Liver (tissue), 9 donors: ENCODE data around the gene FOXN3. TPM values are rescaled to one million over a fixed set of nuclear protein-coding genes. Genes with fewer than 3 reads are reported as not detected.

Experiments
- DNase-seq: peaks from one replicate; pipeline ENCODE4 v3.0.0-alpha.2; 2017; ENCODE audit warnings: low spot score
- H3K27ac ChIP-seq, 2 donors: one replicate each; pipeline ENCODE4 v1.7.0; 2013; ENCODE audit warnings: inconsistent platforms in 2 of 2, low read length in 2 of 2, control low read depth in 1 of 2, low read depth in 1 of 2, mild to moderate bottlenecking in 1 of 2
- H3K27me3 ChIP-seq, 4 donors: one replicate each; pipeline versions ENCODE4 v1.6.1 to v1.7.0; 2013; ENCODE audit warnings: low read length in 3 of 4, inconsistent platforms in 1 of 4, mild to moderate bottlenecking in 1 of 4, moderate library complexity in 1 of 4; ENCODE audit not compliant: control insufficient read depth in 4 of 4, insufficient read depth in 4 of 4
- H3K36me3 ChIP-seq, 4 donors: one replicate each; pipeline versions ENCODE4 v1.6.1 to v1.7.0; 2013; ENCODE audit warnings: low read length in 3 of 4, mild to moderate bottlenecking in 3 of 4, low read depth in 1 of 4, moderate library complexity in 1 of 4; ENCODE audit not compliant: control insufficient read depth in 4 of 4, insufficient read depth in 3 of 4
- H3K4me1 ChIP-seq, 4 donors: one replicate each; pipeline versions ENCODE4 v1.6.1 to v1.7.0; 2013; ENCODE audit warnings: low read length in 3 of 4, mild to moderate bottlenecking in 3 of 4, moderate library complexity in 1 of 4; ENCODE audit not compliant: control insufficient read depth in 4 of 4, insufficient read depth in 4 of 4
- H3K4me3 ChIP-seq, 3 donors: one replicate each; pipeline versions ENCODE4 v1.6.1 to v1.7.0; 2013; ENCODE audit warnings: low read length in 3 of 3, control low read depth in 1 of 3, low read depth in 1 of 3, mild to moderate bottlenecking in 1 of 3
- H3K9ac ChIP-seq, 2 donors: one replicate each; pipeline ENCODE4 v1.7.0; 2013; ENCODE audit warnings: low read length in 2 of 2, mild to moderate bottlenecking in 2 of 2, moderate library complexity in 2 of 2, control low read depth in 1 of 2, low read depth in 1 of 2
- H3K9me3 ChIP-seq, 4 donors: one replicate each; pipeline versions ENCODE4 v1.6.1 to v1.7.0; 2013; ENCODE audit warnings: low read length in 3 of 4; ENCODE audit not compliant: control insufficient read depth in 4 of 4
- FOXA1 ChIP-seq: IDR thresholded peaks from 2 replicates; pipeline ENCODE4 v1.6.1; 2016; ENCODE audit warnings: antibody characterized with exemption
- GABPA ChIP-seq, 2 donors: IDR thresholded peaks in 1 of 2; conservative IDR thresholded peaks in 1 of 2; 2 replicates each; pipeline ENCODE4 v1.6.1; 2016; ENCODE audit warnings: antibody characterized with exemption in 2 of 2, mild to moderate bottlenecking in 1 of 2, moderate library complexity in 1 of 2
- HNF4A ChIP-seq, 2 donors: conservative IDR thresholded peaks; 2 replicates each; pipeline ENCODE4 v1.6.1; 2016; ENCODE audit warnings: antibody characterized with exemption in 2 of 2, mild to moderate bottlenecking in 2 of 2
- HNF4G ChIP-seq: IDR thresholded peaks from 2 replicates; pipeline ENCODE4 v1.6.1; 2016; ENCODE audit warnings: antibody characterized with exemption
- NR2F2 ChIP-seq: IDR thresholded peaks from 2 replicates; pipeline ENCODE4 v1.6.1; 2016; ENCODE audit warnings: antibody characterized with exemption
- RAD21 ChIP-seq, 2 donors: IDR thresholded peaks; 2 replicates each; pipeline ENCODE4 v1.6.1; 2016; ENCODE audit warnings: antibody characterized with exemption in 2 of 2, mild to moderate bottlenecking in 2 of 2
- TAF1 ChIP-seq: conservative IDR thresholded peaks from 2 replicates; pipeline ENCODE4 v1.6.1; 2016; ENCODE audit warnings: antibody characterized with exemption, mild to moderate bottlenecking
- YY1 ChIP-seq: IDR thresholded peaks from 2 replicates; pipeline ENCODE4 v1.6.1; 2016; ENCODE audit warnings: antibody characterized with exemption, mild to moderate bottlenecking
- WGBS: extraction: QIAGEN DNeasy Blood & Tissue Kit; methylation state at CpG from one replicate; pipeline ENCODE4 v1.1.7; 2013; 5-methylcytosine and 5-hydroxymethylcytosine counted together
- polyA plus RNA-seq, 2 donors: library from polyadenylated mRNA; stranded (reverse) in 1 of 2; unstranded in 1 of 2; fragments of 200-250 nt in 1 of 2; fragments of >200 nt in 1 of 2; fragmentation: Nextera tagmentation in 1 of 2; extraction: Ambion mirVana in 1 of 2; gene quantifications; one replicate each; pipeline versions ENCODE4 v1.2.1 to v1.2.3, GENCODE V29; 2013 to 2015
- total RNA-seq, 2 donors: library from RNA; depleted of rRNA; stranded (reverse); fragments of >200 nt; gene quantifications; one replicate each; pipeline ENCODE4 v1.2.3, GENCODE V29; 2014
- TF ChIP-seq, protein P1 (sequence below): IDR thresholded peaks from 2 replicates; pipeline ENCODE4 v1.6.1; 2016; ENCODE audit warnings: antibody characterized with exemption
- TF ChIP-seq, protein P2 (sequence below): IDR thresholded peaks from 2 replicates; pipeline ENCODE4 v1.6.1; 2016; ENCODE audit warnings: antibody characterized with exemption
- TF ChIP-seq, protein P3 (sequence below): IDR thresholded peaks from 2 replicates; pipeline ENCODE4 v1.6.1; 2016; ENCODE audit warnings: antibody characterized with exemption, mild to moderate bottlenecking
- donor health status: healthy.
- donor health status: healthy.
- donor health status: healthy.
- donor health status: healthy.
- donor health status: healthy.

The FOXN3 gene
- total and polyA plus RNA-seq, 4 donors = 17.8 to 44.8 (median 35.3) TPM

DNA sequence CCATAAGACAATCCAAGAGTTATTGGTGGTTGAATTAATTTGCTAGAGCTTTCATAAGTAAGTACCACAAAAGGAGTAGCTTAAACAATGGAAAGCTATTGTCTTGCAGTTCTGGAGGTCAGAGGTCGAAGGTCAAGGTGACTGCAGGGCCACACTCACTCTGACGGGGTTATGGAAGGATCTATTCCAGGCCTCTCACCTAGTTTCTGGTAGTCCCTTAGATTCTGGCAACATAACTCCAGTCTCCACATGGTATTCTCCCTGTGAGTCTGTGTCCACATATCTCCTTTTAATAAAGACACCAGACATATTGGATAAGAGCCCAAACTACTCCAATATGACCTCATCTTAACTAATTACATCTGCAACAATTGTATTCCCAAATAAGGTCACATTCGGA is 273.4 kb downstream of the FOXN3 start:
- Histone ChIP-seq H3K9me3 (no peaks in the 10 kb centered on the region), H3K27ac (no peak overlapping the region), H3K9ac (no peak overlapping the region), H3K27me3 (no peaks in the 10 kb centered on the region), H3K4me3 (no peak overlapping the region), H3K4me1 (no peaks in the 10 kb centered on the region), H3K36me3 (no peaks in the 10 kb centered on the region)
- 75% methylated on average over 3 of the region's 3 CpGs for WGBS
- TF ChIP-seq NR2F2 = peak; percentile 62
- TF ChIP-seq, protein P1, sequence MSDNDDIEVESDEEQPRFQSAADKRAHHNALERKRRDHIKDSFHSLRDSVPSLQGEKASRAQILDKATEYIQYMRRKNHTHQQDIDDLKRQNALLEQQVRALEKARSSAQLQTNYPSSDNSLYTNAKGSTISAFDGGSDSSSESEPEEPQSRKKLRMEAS = no peak
- no peak for TF ChIP-seq HNF4G
- no peak for TF ChIP-seq YY1
- DNase-seq = no peak

DNA sequence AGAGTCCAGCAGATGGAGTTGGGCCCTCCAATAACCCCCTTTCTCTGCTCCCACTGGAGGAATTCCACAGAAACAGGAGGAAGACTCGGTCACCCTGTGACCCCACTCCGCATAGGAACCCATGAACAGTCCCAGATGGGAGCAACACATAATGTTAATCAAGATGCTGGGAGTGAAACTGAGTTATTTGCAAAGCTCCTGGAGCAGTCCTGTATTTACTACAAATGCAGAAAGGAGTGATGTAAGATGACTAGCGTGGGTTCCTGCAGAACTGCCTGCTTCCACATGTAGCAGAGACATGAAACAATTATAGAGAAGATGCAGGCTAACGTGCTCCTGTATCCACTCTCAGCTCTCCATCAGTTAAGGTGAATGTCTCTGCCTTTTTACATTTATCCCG is 274.7 kb downstream of the FOXN3 start:
- no peak overlapping the region for H3K4me3 ChIP-seq
- DNase-seq = no peak
- no peak for TF ChIP-seq NR2F2
- TF ChIP-seq, protein P2, sequence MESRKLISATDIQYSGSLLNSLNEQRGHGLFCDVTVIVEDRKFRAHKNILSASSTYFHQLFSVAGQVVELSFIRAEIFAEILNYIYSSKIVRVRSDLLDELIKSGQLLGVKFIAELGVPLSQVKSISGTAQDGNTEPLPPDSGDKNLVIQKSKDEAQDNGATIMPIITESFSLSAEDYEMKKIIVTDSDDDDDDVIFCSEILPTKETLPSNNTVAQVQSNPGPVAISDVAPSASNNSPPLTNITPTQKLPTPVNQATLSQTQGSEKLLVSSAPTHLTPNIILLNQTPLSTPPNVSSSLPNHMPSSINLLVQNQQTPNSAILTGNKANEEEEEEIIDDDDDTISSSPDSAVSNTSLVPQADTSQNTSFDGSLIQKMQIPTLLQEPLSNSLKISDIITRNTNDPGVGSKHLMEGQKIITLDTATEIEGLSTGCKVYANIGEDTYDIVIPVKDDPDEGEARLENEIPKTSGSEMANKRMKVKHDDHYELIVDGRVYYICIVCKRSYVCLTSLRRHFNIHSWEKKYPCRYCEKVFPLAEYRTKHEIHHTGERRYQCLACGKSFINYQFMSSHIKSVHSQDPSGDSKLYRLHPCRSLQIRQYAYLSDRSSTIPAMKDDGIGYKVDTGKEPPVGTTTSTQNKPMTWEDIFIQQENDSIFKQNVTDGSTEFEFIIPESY = no peak
- TF ChIP-seq YY1 = no peak
- TF ChIP-seq GABPA (IDR thresholded peaks at IDR 0.05 in 1 of 2, conservative IDR thresholded peaks at IDR 0.05 in 1 of 2) = no peak
- TF ChIP-seq, protein P3, sequence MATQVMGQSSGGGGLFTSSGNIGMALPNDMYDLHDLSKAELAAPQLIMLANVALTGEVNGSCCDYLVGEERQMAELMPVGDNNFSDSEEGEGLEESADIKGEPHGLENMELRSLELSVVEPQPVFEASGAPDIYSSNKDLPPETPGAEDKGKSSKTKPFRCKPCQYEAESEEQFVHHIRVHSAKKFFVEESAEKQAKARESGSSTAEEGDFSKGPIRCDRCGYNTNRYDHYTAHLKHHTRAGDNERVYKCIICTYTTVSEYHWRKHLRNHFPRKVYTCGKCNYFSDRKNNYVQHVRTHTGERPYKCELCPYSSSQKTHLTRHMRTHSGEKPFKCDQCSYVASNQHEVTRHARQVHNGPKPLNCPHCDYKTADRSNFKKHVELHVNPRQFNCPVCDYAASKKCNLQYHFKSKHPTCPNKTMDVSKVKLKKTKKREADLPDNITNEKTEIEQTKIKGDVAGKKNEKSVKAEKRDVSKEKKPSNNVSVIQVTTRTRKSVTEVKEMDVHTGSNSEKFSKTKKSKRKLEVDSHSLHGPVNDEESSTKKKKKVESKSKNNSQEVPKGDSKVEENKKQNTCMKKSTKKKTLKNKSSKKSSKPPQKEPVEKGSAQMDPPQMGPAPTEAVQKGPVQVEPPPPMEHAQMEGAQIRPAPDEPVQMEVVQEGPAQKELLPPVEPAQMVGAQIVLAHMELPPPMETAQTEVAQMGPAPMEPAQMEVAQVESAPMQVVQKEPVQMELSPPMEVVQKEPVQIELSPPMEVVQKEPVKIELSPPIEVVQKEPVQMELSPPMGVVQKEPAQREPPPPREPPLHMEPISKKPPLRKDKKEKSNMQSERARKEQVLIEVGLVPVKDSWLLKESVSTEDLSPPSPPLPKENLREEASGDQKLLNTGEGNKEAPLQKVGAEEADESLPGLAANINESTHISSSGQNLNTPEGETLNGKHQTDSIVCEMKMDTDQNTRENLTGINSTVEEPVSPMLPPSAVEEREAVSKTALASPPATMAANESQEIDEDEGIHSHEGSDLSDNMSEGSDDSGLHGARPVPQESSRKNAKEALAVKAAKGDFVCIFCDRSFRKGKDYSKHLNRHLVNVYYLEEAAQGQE = no peak
- H3K9me3 ChIP-seq = no peaks in the 10 kb centered on the region
- H3K27me3 ChIP-seq = no peaks in the 10 kb centered on the region
- H3K4me1 ChIP-seq = no peaks in the 10 kb centered on the region
- no peak overlapping the region for H3K27ac ChIP-seq
- 91% methylated on average over 5 of the region's 5 CpGs for WGBS
- H3K9ac ChIP-seq = no peak overlapping the region
- H3K36me3 ChIP-seq = no peaks in the 10 kb centered on the region

DNA sequence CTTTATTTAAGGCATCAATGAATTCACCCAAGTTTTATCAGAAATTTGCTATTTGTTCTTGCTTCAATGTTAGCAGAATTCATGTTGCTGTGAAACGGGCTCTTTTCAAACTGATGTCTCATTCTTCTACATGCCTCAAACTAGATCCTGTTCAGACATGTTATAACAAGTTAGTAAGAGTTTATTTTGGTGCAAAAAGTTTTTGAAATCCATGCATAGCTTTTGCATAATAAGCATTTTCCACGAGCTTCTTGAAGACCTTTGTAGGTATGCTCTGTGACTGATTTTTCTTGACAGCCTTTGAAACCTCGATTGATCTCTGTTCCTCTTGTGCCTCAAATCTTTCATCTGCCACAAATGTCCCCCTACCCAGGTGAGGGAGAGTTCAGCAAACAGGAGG is 275.2 kb downstream of the FOXN3 start:
- peaks cover 0 to 1% (median 0%) of the 10 kb centered on the region in 4 donors for H3K9me3 ChIP-seq
- H3K27ac ChIP-seq = no peak overlapping the region
- no peak for DNase-seq
- no peaks in the 10 kb centered on the region for H3K4me1 ChIP-seq
- TF ChIP-seq, protein P1 = no peak
- TF ChIP-seq RAD21 (IDR thresholded peaks at IDR 0.05) = no peak
- no peak for TF ChIP-seq FOXA1
- no peak for TF ChIP-seq NR2F2
- no peak for TF ChIP-seq HNF4A (conservative IDR thresholded peaks at IDR 0.05)
- TF ChIP-seq HNF4G = no peak
- no peak for TF ChIP-seq TAF1
- H3K27me3 ChIP-seq = no peaks in the 10 kb centered on the region
- H3K9ac ChIP-seq = no peak overlapping the region
- no peaks in the 10 kb centered on the region for H3K36me3 ChIP-seq
- 78% methylated on average over 3 of the region's 3 CpGs for WGBS
- no peak overlapping the region for H3K4me3 ChIP-seq
